Endothelial cell of umbilical vein (primary cell): ENCODE results near the gene ZCCHC4.

ENCODE experiments used
- POLR2A ChIP-seq: IDR thresholded peaks from 2 replicates; pipeline ENCODE4 v1.6.1; 2012; ENCODE audit warnings: low read depth, mild to moderate bottlenecking, control low read depth, low read length
- POLR2AphosphoS5 ChIP-seq: IDR thresholded peaks from 2 replicates; pipeline ENCODE4 v1.6.1; 2012; ENCODE audit warnings: low read depth, mild to moderate bottlenecking, control low read depth, low read length, moderate library complexity; ENCODE audit not compliant: insufficient read depth
- TF ChIP-seq, protein P1 (sequence below), 2 donors: IDR thresholded peaks; 1 replicate in 1 of 2; 2 replicates in 1 of 2; pipeline ENCODE4 v1.5.1; 2011; ENCODE audit warnings: low read length in 2 of 2, mild to moderate bottlenecking in 2 of 2, moderate library complexity in 2 of 2, control low read depth in 1 of 2, inconsistent platforms in 1 of 2, low read depth in 1 of 2; ENCODE audit not compliant: insufficient read depth in 1 of 2; ENCODE audit errors: extremely low read depth in 1 of 2
- TF ChIP-seq, protein P2 (sequence below): IDR thresholded peaks from 2 replicates; pipeline ENCODE4 v1.6.1; 2011; ENCODE audit not compliant: insufficient read depth, insufficient read length

DNA sequence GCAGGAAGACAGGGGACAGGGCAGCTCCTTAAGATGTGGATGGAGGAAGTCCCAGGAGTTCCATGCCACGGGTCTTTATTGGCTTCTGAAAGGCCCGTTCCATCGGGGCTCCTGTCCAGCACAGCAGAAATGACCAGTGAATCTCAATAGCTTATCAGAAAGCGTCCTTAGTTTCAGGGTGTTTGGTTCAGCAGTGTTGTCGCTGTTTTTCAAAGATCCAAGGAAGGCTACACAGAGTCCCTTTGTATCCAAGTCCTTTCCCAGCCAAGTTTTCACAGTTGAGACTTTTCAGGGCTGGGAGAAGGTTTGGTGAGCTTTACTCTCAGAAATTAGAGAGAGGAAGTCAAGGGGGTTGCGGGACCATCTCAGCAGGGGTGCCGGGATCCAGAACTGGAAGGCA, 5.0 kb upstream of the ZCCHC4 start:
- TF ChIP-seq, protein P1, sequence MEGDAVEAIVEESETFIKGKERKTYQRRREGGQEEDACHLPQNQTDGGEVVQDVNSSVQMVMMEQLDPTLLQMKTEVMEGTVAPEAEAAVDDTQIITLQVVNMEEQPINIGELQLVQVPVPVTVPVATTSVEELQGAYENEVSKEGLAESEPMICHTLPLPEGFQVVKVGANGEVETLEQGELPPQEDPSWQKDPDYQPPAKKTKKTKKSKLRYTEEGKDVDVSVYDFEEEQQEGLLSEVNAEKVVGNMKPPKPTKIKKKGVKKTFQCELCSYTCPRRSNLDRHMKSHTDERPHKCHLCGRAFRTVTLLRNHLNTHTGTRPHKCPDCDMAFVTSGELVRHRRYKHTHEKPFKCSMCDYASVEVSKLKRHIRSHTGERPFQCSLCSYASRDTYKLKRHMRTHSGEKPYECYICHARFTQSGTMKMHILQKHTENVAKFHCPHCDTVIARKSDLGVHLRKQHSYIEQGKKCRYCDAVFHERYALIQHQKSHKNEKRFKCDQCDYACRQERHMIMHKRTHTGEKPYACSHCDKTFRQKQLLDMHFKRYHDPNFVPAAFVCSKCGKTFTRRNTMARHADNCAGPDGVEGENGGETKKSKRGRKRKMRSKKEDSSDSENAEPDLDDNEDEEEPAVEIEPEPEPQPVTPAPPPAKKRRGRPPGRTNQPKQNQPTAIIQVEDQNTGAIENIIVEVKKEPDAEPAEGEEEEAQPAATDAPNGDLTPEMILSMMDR (IDR thresholded peaks at IDR 0.05; ENCODE audit: extremely low read depth in 1 of 2, insufficient read depth in 1 of 2, low read depth in 1 of 2, low read length in 2 of 2), result no peak
- TF ChIP-seq POLR2AphosphoS5 (no peak), POLR2A (no peak)
- TF ChIP-seq, protein P2, sequence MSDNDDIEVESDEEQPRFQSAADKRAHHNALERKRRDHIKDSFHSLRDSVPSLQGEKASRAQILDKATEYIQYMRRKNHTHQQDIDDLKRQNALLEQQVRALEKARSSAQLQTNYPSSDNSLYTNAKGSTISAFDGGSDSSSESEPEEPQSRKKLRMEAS, result no peak
